SK-N-SH (cell line): ENCODE measurements around the gene BTBD2. TPM values are rescaled to one million over a fixed set of nuclear protein-coding genes. Genes with fewer than 3 reads are reported as not detected.

Source experiments
- CTCF ChIA-PET: fragments of 300-600, 350-600 bp; formaldehyde crosslinking; extraction: SDS; loops from one replicate; lab custom pipeline; 2021; lab: Yijun Ruan, JAX
- POLR2A ChIA-PET: fragments of 350-600 bp; sonication (Branson Sonifier 250); formaldehyde crosslinking; extraction: SDS; loops from one replicate; lab custom pipeline; 2020; ENCODE audit warnings: antibody characterized with exemption, inconsistent platforms; lab: Yijun Ruan, JAX
- DNase-seq: peaks from one replicate; pipeline ENCODE4 v3.0.0; 2012
- H2AFZ ChIP-seq: fragments of 200-600 bp; sonication (generic); 2 replicates; pipeline ENCODE4 v1.8.1; 2016; ENCODE audit warnings: antibody characterized with exemption, mild to moderate bottlenecking, low read depth
- H3F3A ChIP-seq: fragments of 200-600 bp; sonication (generic); replicated peaks from 2 replicates; pipeline ENCODE3; 2016; ENCODE audit warnings: antibody characterized with exemption, mild to moderate bottlenecking; ENCODE audit not compliant: insufficient read depth
- H3K27ac ChIP-seq, 2 experiments: fragments of 200-500 bp in 1 of 2; fragments of 200-600 bp in 1 of 2; sonication (Bioruptor generic) in 1 of 2; sonication (generic), shearing (Covaris generic) in 1 of 2; 2 replicates each; pipeline versions ENCODE4 v1.5.1 to v1.6.1; 2014 to 2016; ENCODE audit warnings: low read depth in 2 of 2, inconsistent platforms in 1 of 2, low read length in 1 of 2, mild to moderate bottlenecking in 1 of 2, mixed read lengths in 1 of 2
- H3K27me3 ChIP-seq: fragments of 200-600 bp; sonication (generic), shearing (Covaris generic); 2 replicates; pipeline ENCODE4 v1.6.1; 2016; ENCODE audit warnings: mixed run types; ENCODE audit not compliant: insufficient read depth
- H3K36me3 ChIP-seq, 2 experiments: fragments of 200-500 bp in 1 of 2; fragments of 200-600 bp in 1 of 2; sonication (Bioruptor generic) in 1 of 2; sonication (generic) in 1 of 2; replicated peaks in 1 of 2; 2 replicates each; pipeline versions ENCODE3 to v1.5.1; 2014 to 2016; ENCODE audit warnings: low read length in 1 of 2, mild to moderate bottlenecking in 1 of 2; ENCODE audit not compliant: insufficient read depth in 2 of 2, control insufficient read depth in 1 of 2
- H3K4me1 ChIP-seq, 2 experiments: fragments of 200-500 bp in 1 of 2; fragments of 200-600 bp in 1 of 2; sonication (Bioruptor generic) in 1 of 2; sonication (generic), shearing (Covaris generic) in 1 of 2; 2 replicates each; pipeline versions ENCODE4 v1.5.1 to v1.6.1; 2014 to 2016; ENCODE audit warnings: low read depth in 1 of 2, low read length in 1 of 2, mixed run types in 1 of 2; ENCODE audit not compliant: insufficient read depth in 2 of 2, control insufficient read depth in 1 of 2
- H3K4me2 ChIP-seq: fragments of 200-600 bp; sonication (generic), shearing (Covaris generic); 2 replicates; pipeline ENCODE4 v1.6.1; 2017; ENCODE audit warnings: mixed run types
- H3K4me3 ChIP-seq, 2 experiments: fragments of 200-500 bp in 1 of 2; fragments of 200-600 bp in 1 of 2; sonication (Bioruptor generic) in 1 of 2; sonication (generic), shearing (Covaris generic) in 1 of 2; 2 replicates each; pipeline versions ENCODE4 v1.5.1 to v1.8.1; 2014 to 2016; ENCODE audit warnings: low read depth in 2 of 2, inconsistent platforms in 1 of 2, low read length in 1 of 2, mild to moderate bottlenecking in 1 of 2, mixed read lengths in 1 of 2, moderate library complexity in 1 of 2
- H3K79me2 ChIP-seq: fragments of 200-600 bp; sonication (generic); 2 replicates; pipeline ENCODE4 v1.8.1; 2017; ENCODE audit warnings: mild to moderate bottlenecking; ENCODE audit not compliant: insufficient read depth
- H3K9ac ChIP-seq: fragments of 200-600 bp; sonication (generic); 2 replicates; pipeline ENCODE4 v1.6.1; 2017; ENCODE audit warnings: mixed run types
- H3K9me2 ChIP-seq: fragments of 200-600 bp; sonication (generic); 2 replicates; pipeline ENCODE4 v1.6.1; 2017; ENCODE audit warnings: mixed run types
- H3K9me3 ChIP-seq: fragments of 200-600 bp; sonication (generic); 2 replicates; pipeline ENCODE4 v1.6.1; 2017; ENCODE audit warnings: mixed run types, mild to moderate bottlenecking, moderate library complexity
- H4K20me1 ChIP-seq: fragments of 200-600 bp; sonication (generic); 2 replicates; pipeline ENCODE4 v1.6.1; 2017; ENCODE audit warnings: mild to moderate bottlenecking, mixed run types; ENCODE audit not compliant: insufficient read depth
- CHD2 ChIP-seq: fragments of 150-350 bp; IDR thresholded peaks from 2 replicates; pipeline ENCODE4 v1.6.1; 2018; ENCODE audit warnings: low read length; ENCODE audit not compliant: partially characterized antibody
- CTCF ChIP-seq: fragments of 200-600 bp; sonication (generic); IDR thresholded peaks from 2 replicates; pipeline ENCODE4 v1.6.1; 2017; ENCODE audit warnings: antibody characterized with exemption, mild to moderate bottlenecking, moderate library complexity
- EP300 ChIP-seq, 2 experiments: IDR thresholded peaks; 2 replicates each; pipeline versions ENCODE4 v1.4.0 to v1.6.1; 2012; ENCODE audit warnings: borderline replicate concordance in 1 of 2, low read depth in 1 of 2, low read length in 1 of 2
- EZH2phosphoT487 ChIP-seq: fragments of 200-600 bp; sonication (generic); IDR thresholded peaks from 2 replicates; pipeline ENCODE4 v1.6.1; 2017; ENCODE audit warnings: low read depth, mixed run types, mild to moderate bottlenecking, antibody characterized with exemption, moderate library complexity, borderline replicate concordance
- FOXJ3 ChIP-seq: sonication (generic); formaldehyde crosslinking; IDR thresholded peaks from 2 replicates; pipeline ENCODE4 v1.5.1; 2020; ENCODE audit warnings: mild to moderate bottlenecking, missing genetic modification reagents
- FOXM1 ChIP-seq: IDR thresholded peaks from 2 replicates; pipeline ENCODE4 v1.4.0; 2012; ENCODE audit warnings: low read depth, mild to moderate bottlenecking
- GABPA ChIP-seq: IDR thresholded peaks from 2 replicates; pipeline ENCODE4 v1.4.0; 2012; ENCODE audit warnings: low read depth, mild to moderate bottlenecking
- IRF3 ChIP-seq: fragments of 150-350 bp; IDR thresholded peaks from 2 replicates; pipeline ENCODE4 v1.6.1; 2016; ENCODE audit warnings: mild to moderate bottlenecking, low read depth, low read length
- MAX ChIP-seq: IDR thresholded peaks from 2 replicates; pipeline ENCODE4 v1.4.0; 2012; ENCODE audit warnings: low read depth
- POLR2AphosphoS5 ChIP-seq: IDR thresholded peaks from 2 replicates; pipeline ENCODE4 v1.6.1; 2012; ENCODE audit warnings: low read depth, low read length
- RAD21 ChIP-seq: IDR thresholded peaks from 2 replicates; pipeline ENCODE4 v1.6.1; 2012; ENCODE audit warnings: mild to moderate bottlenecking, low read length
- RFX5 ChIP-seq: IDR thresholded peaks from 2 replicates; pipeline ENCODE4 v1.6.1; 2012; ENCODE audit warnings: mild to moderate bottlenecking, improper control_type of control experiment, low read length
- RXRA ChIP-seq: IDR thresholded peaks from 2 replicates; pipeline ENCODE4 v1.4.0; 2012; ENCODE audit warnings: low read depth, mild to moderate bottlenecking, borderline replicate concordance
- SIN3A ChIP-seq: IDR thresholded peaks from 2 replicates; pipeline ENCODE4 v1.6.1; 2012; ENCODE audit warnings: low read depth, mild to moderate bottlenecking, low read length, moderate library complexity, borderline replicate concordance
- TAF1 ChIP-seq: IDR thresholded peaks from 2 replicates; pipeline ENCODE4 v1.6.1; 2012; ENCODE audit warnings: low read depth, mild to moderate bottlenecking, low read length, moderate library complexity, borderline replicate concordance
- TCF12 ChIP-seq: IDR thresholded peaks from 2 replicates; pipeline ENCODE4 v1.4.0; 2012
- TEAD4 ChIP-seq: IDR thresholded peaks from 2 replicates; pipeline ENCODE4 v1.4.0; 2012; ENCODE audit warnings: mild to moderate bottlenecking, borderline replicate concordance; ENCODE audit not compliant: insufficient read depth
- USF2 ChIP-seq: fragments of 150-350 bp; IDR thresholded peaks from 2 replicates; pipeline ENCODE4 v1.6.1; 2017; ENCODE audit warnings: antibody characterized with exemption, low read length, low read depth, borderline replicate concordance
- ZBTB33 ChIP-seq: IDR thresholded peaks from 2 replicates; pipeline ENCODE4 v1.4.0; 2012; ENCODE audit warnings: low read depth, borderline replicate concordance
- WGBS: methylation state at CpG from one replicate; pipeline ENCODE4 v1.1.6; 2017; ENCODE audit warnings: low lambda C conversion rate; 5-methylcytosine and 5-hydroxymethylcytosine counted together
- polyA plus RNA-seq, 3 experiments: library from polyadenylated mRNA; depleted of rRNA; stranded (reverse); fragments of >200 nt; gene quantifications; 2 replicates each; pipeline ENCODE4 v1.2.3, GENCODE V29; 2012

Gene BTBD2
- polyA plus RNA-seq, 1 of the 3 experiments (the other 2 are of a cell fraction): 66.8 TPM

- CTCF ChIA-PET: interaction anchor here (0.7 kb wide), 1 partner anchor 51 kb away, joined by 3 read pairs; no protein-coding TSS in a partner anchor
- TF ChIP-seq FOXM1 (no peak), EP300 (IDR thresholded peaks at IDR 0.05; ENCODE audit: borderline replicate concordance in 1 of 2, low read depth in 1 of 2, low read length in 1 of 2) (no peak), FOXJ3 (no peak), TEAD4 (no peak), MAX (no peak), TCF12 (no peak), IRF3 (no peak), TAF1 (no peak), RFX5 (no peak), RXRA (no peak), EZH2phosphoT487 (no peak), GABPA (no peak), CTCF (no peak), CHD2 (no peak), RAD21 (no peak), SIN3A (no peak), ZBTB33 (no peak), USF2 (no peak), POLR2AphosphoS5 (no peak)
- POLR2A ChIA-PET: no interaction called here
- Histone ChIP-seq H4K20me1 (peaks cover 5% of the 10 kb centered on the region; the same call in 1 of the 2 replicates), H3K36me3 (peaks cover 16 to 20% of the 10 kb centered on the region in 2 experiments), H3K9me2 (no peaks in the 10 kb centered on the region), H3K4me2 (no peak overlapping the region), H3K27me3 (no peaks in the 10 kb centered on the region), H2AFZ (no peak overlapping the region), H3K4me1 (no peaks in the 10 kb centered on the region), H3K4me3 (no peak overlapping the region), H3K9ac (no peak overlapping the region), H3K27ac (no peak overlapping the region), H3F3A (peaks cover 10% of the 10 kb centered on the region), H3K79me2 (peaks cover 13% of the 10 kb centered on the region; the same call in 1 of the 2 replicates), H3K9me3 (no peaks in the 10 kb centered on the region)
- WGBS: 96% methylated on average over 17 of the region's 31 CpGs
- no peak for DNase-seq
Measured at GRCh38 chr19:1997353-1998233, 17.9 kb downstream of the BTBD2 start.
